ENCODE results near the gene OR8D4. TPM values are rescaled to one million over a fixed set of nuclear protein-coding genes. Genes with fewer than 3 reads are reported as not detected.

Gene OR8D4
- total and polyA plus RNA-seq, 10 of the 15 experiments (the other 5 are each of a cell fraction or from before 2014, with no cell fraction given) = not detected

Other genes starting within 250 kb of the OR8D4 start
Only the 7 nearest of the 14 such genes appear.
- gene OR6M1, start 95.8 kb upstream of the OR8D4 start, total RNA-seq (2014; rRNA removed) = not detected in 2 replicates
- not detected in 2 replicates for gene OR6M1, start 95.8 kb upstream of the OR8D4 start, total RNA-seq (2014; rRNA removed; fragmentation: Illumina TruSeq; extraction: Trizol)
- not detected in 2 replicates for gene OR6M1, start 95.8 kb upstream of the OR8D4 start, total RNA-seq (2021)
- gene OR6M1, start 95.8 kb upstream of the OR8D4 start, polyA plus RNA-seq (2011; rRNA removed) = not detected in 2 replicates
- not detected in 2 replicates for gene OR6M1, start 95.8 kb upstream of the OR8D4 start, polyA plus RNA-seq (2014; fragmentation: Illumina TruSeq; extraction: Trizol)
- gene OR6M1, start 95.8 kb upstream of the OR8D4 start, polyA plus RNA-seq (2014; fragmentation: Nextera tagmentation; extraction: Ambion mirVana) = not detected
- not detected in 2 replicates for gene OR6M1, start 95.8 kb upstream of the OR8D4 start, polyA plus RNA-seq (2014; rRNA removed)
- not detected for gene OR6M1, start 95.8 kb upstream of the OR8D4 start, polyA plus RNA-seq (2016; fragmentation: Nextera tagmentation; extraction: Ambion mirVana)
- not detected in 2 replicates for gene TMEM225, start 16.5 kb upstream of the OR8D4 start, total RNA-seq (2014; rRNA removed)
- not detected in 2 replicates for gene TMEM225, start 16.5 kb upstream of the OR8D4 start, total RNA-seq (2014; rRNA removed; fragmentation: Illumina TruSeq; extraction: Trizol)
- gene TMEM225, start 16.5 kb upstream of the OR8D4 start, total RNA-seq (2021) = not detected in 2 replicates
- gene TMEM225, start 16.5 kb upstream of the OR8D4 start, polyA plus RNA-seq (2011; rRNA removed) = not detected in 2 replicates
- gene TMEM225, start 16.5 kb upstream of the OR8D4 start, polyA plus RNA-seq (2014; fragmentation: Illumina TruSeq; extraction: Trizol) = not detected in 2 replicates
- not detected for gene TMEM225, start 16.5 kb upstream of the OR8D4 start, polyA plus RNA-seq (2014; fragmentation: Nextera tagmentation; extraction: Ambion mirVana)
- gene TMEM225, start 16.5 kb upstream of the OR8D4 start, polyA plus RNA-seq (2014; rRNA removed) = not detected in 2 replicates
- gene TMEM225, start 16.5 kb upstream of the OR8D4 start, polyA plus RNA-seq (2016; fragmentation: Nextera tagmentation; extraction: Ambion mirVana) = not detected
- gene OR4D5, start 37.5 kb downstream of the OR8D4 start, total RNA-seq (2014; rRNA removed) = not detected in 2 replicates
- not detected in 2 replicates for gene OR4D5, start 37.5 kb downstream of the OR8D4 start, total RNA-seq (2014; rRNA removed; fragmentation: Illumina TruSeq; extraction: Trizol)
- gene OR4D5, start 37.5 kb downstream of the OR8D4 start, total RNA-seq (2021) = not detected in 2 replicates
- gene OR4D5, start 37.5 kb downstream of the OR8D4 start, polyA plus RNA-seq (2011; rRNA removed) = not detected in 2 replicates
- not detected in 2 replicates for gene OR4D5, start 37.5 kb downstream of the OR8D4 start, polyA plus RNA-seq (2014; fragmentation: Illumina TruSeq; extraction: Trizol)
- gene OR4D5, start 37.5 kb downstream of the OR8D4 start, polyA plus RNA-seq (2014; fragmentation: Nextera tagmentation; extraction: Ambion mirVana) = not detected
- gene OR4D5, start 37.5 kb downstream of the OR8D4 start, polyA plus RNA-seq (2014; rRNA removed) = not detected in 2 replicates
- not detected for gene OR4D5, start 37.5 kb downstream of the OR8D4 start, polyA plus RNA-seq (2016; fragmentation: Nextera tagmentation; extraction: Ambion mirVana)
- not detected in 2 replicates for gene OR6T1, start 41.7 kb downstream of the OR8D4 start, total RNA-seq (2014; rRNA removed)
- gene OR6T1, start 41.7 kb downstream of the OR8D4 start, total RNA-seq (2014; rRNA removed; fragmentation: Illumina TruSeq; extraction: Trizol) = not detected in 2 replicates
- gene OR6T1, start 41.7 kb downstream of the OR8D4 start, total RNA-seq (2021) = not detected in 2 replicates
- not detected in 2 replicates for gene OR6T1, start 41.7 kb downstream of the OR8D4 start, polyA plus RNA-seq (2011; rRNA removed)
- not detected in 2 replicates for gene OR6T1, start 41.7 kb downstream of the OR8D4 start, polyA plus RNA-seq (2014; fragmentation: Illumina TruSeq; extraction: Trizol)
- gene OR6T1, start 41.7 kb downstream of the OR8D4 start, polyA plus RNA-seq (2014; fragmentation: Nextera tagmentation; extraction: Ambion mirVana) = not detected
- not detected in 2 replicates for gene OR6T1, start 41.7 kb downstream of the OR8D4 start, polyA plus RNA-seq (2014; rRNA removed)
- gene OR6T1, start 41.7 kb downstream of the OR8D4 start, polyA plus RNA-seq (2016; fragmentation: Nextera tagmentation; extraction: Ambion mirVana) = not detected
- gene OR10S1, start 75.6 kb downstream of the OR8D4 start, total RNA-seq (2014; rRNA removed) = not detected in 2 replicates
- not detected in 2 replicates for gene OR10S1, start 75.6 kb downstream of the OR8D4 start, total RNA-seq (2014; rRNA removed; fragmentation: Illumina TruSeq; extraction: Trizol)
- not detected in 2 replicates for gene OR10S1, start 75.6 kb downstream of the OR8D4 start, total RNA-seq (2021)
- gene OR10S1, start 75.6 kb downstream of the OR8D4 start, polyA plus RNA-seq (2011; rRNA removed) = not detected in 2 replicates
- not detected in 2 replicates for gene OR10S1, start 75.6 kb downstream of the OR8D4 start, polyA plus RNA-seq (2014; fragmentation: Illumina TruSeq; extraction: Trizol)
- gene OR10S1, start 75.6 kb downstream of the OR8D4 start, polyA plus RNA-seq (2014; fragmentation: Nextera tagmentation; extraction: Ambion mirVana) = not detected
- gene OR10S1, start 75.6 kb downstream of the OR8D4 start, polyA plus RNA-seq (2014; rRNA removed) = not detected in 2 replicates
- gene OR10S1, start 75.6 kb downstream of the OR8D4 start, polyA plus RNA-seq (2016; fragmentation: Nextera tagmentation; extraction: Ambion mirVana) = not detected
- not detected in 2 replicates for gene OR10G6, start 93.0 kb downstream of the OR8D4 start, total RNA-seq (2014; rRNA removed)
- not detected in 2 replicates for gene OR10G6, start 93.0 kb downstream of the OR8D4 start, total RNA-seq (2014; rRNA removed; fragmentation: Illumina TruSeq; extraction: Trizol)
- gene OR10G6, start 93.0 kb downstream of the OR8D4 start, total RNA-seq (2021) = not detected in 2 replicates
- gene OR10G6, start 93.0 kb downstream of the OR8D4 start, polyA plus RNA-seq (2011; rRNA removed) = not detected in 2 replicates
- not detected in 2 replicates for gene OR10G6, start 93.0 kb downstream of the OR8D4 start, polyA plus RNA-seq (2014; fragmentation: Illumina TruSeq; extraction: Trizol)
- not detected for gene OR10G6, start 93.0 kb downstream of the OR8D4 start, polyA plus RNA-seq (2014; fragmentation: Nextera tagmentation; extraction: Ambion mirVana)
- not detected in 2 replicates for gene OR10G6, start 93.0 kb downstream of the OR8D4 start, polyA plus RNA-seq (2014; rRNA removed)
- gene OR10G6, start 93.0 kb downstream of the OR8D4 start, polyA plus RNA-seq (2016; fragmentation: Nextera tagmentation; extraction: Ambion mirVana) = not detected
- not detected in 2 replicates for gene OR10G4, start 110.8 kb downstream of the OR8D4 start, total RNA-seq (2014; rRNA removed)
- not detected in 2 replicates for gene OR10G4, start 110.8 kb downstream of the OR8D4 start, total RNA-seq (2014; rRNA removed; fragmentation: Illumina TruSeq; extraction: Trizol)
- gene OR10G4, start 110.8 kb downstream of the OR8D4 start, total RNA-seq (2021) = not detected in 2 replicates
- not detected in 2 replicates for gene OR10G4, start 110.8 kb downstream of the OR8D4 start, polyA plus RNA-seq (2011; rRNA removed)
- gene OR10G4, start 110.8 kb downstream of the OR8D4 start, polyA plus RNA-seq (2014; fragmentation: Illumina TruSeq; extraction: Trizol) = not detected in 2 replicates
- not detected for gene OR10G4, start 110.8 kb downstream of the OR8D4 start, polyA plus RNA-seq (2014; fragmentation: Nextera tagmentation; extraction: Ambion mirVana)
- gene OR10G4, start 110.8 kb downstream of the OR8D4 start, polyA plus RNA-seq (2014; rRNA removed) = not detected in 2 replicates
- gene OR10G4, start 110.8 kb downstream of the OR8D4 start, polyA plus RNA-seq (2016; fragmentation: Nextera tagmentation; extraction: Ambion mirVana) = not detected

All from GM12878 (cell line).